NOMO-1 treated with dmso at 0.1 percent for 144 hours (cell line): ENCODE results near the gene LLGL1.
A peak's percentile ranks its signal among the peaks of the same experiment; 100 is the strongest.

Experiments used
- DNase-seq: peaks from one replicate; lab custom pipeline; 2025; ENCODE audit not compliant: unreplicated experiment; lab: John Stamatoyannopoulos, UW

The LLGL1 gene

DNA sequence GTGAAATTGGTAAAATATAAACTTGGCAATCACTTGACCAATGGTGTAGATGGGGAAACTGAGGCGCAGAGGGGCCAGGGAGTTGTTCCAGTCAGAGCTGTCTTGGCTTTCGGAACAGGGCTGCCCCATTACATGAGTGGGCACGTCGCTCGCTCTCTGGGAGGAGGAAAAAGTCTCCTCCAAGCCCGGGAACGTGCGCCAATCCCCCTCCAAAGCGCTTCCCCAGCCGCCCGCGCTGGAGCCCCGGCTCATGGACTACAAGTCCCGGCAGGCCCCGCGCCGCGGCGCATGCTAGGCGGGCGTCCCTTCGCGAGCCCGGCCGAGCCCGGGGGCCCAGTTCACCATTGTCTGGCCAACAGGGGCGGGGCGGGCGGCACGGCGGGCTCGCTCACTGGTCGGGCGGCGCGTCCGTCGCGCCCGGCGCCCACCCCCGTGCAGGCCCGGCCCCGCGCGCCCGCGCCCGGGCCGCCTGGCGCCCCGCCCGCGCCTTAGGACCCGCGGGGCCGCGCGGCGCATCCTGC lies at the start of gene LLGL1:
Gene LLGL1, plus strand, starts transcription at position 515 of the 521 bp plus-strand sequence. CDS start 48 bp downstream, outside the sequence.
- DNase-seq: peak; percentile 86

DNA sequence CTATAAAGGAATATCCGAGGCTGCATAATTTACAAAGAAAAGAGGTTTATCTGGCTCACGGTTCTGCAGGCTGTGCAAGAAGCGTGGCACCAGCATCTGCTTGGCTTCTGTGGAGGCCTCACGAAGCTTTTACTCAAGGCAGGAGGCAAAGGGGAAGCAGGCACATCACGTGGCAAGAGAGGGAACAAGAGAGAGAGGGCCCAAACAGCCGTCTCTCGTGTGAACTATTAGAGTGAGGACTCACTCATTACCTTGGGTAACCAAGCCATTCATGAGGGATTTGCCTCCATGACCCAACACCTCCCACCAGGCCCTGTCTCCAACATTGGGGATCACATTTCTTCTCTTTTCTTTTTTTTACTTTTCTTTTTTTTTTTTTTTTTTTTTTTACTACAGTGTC lies 49.3 kb upstream of the LLGL1 start:
- DNase-seq: peak; percentile 67

DNA sequence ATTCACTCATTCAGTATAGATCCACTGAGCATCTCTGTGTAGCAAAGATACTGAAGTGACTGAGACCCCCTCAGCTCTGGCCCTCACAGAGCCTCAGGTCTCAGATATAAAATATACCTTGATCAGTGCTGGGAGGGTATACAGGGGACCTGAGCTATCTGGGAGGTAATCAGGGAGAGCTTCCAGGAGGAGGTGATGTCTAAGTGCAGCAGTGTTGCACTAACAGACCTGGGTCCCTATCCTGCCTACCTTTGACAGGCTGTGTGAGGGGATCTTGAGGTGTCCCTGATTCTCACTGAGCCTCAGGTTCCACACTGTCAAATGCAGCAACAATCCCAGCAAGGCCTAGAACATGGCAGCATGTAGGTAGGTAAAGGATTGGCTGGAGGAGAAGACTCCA lies 48.3 kb upstream of the LLGL1 start:
- DNase-seq: no peak

DNA sequence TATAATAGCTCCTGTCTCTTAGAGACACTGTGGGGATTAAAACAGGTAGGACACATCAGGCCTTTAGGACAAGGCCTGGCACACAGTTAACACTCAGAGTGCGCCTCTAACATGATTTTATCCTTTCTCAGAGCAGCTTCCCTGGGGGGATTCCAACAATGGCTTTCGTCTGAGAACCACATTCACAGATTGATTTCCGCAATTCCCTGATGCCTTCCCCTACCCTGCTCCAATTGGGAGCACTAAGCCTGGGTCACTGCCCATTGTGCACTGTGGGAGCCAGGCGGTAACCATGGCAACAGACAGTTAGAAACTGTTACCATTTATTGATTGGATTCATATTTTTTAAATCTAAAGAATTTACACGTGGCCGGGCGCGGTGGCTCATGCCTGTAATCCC lies 47.7 kb upstream of the LLGL1 start:
- DNase-seq: no peak

DNA sequence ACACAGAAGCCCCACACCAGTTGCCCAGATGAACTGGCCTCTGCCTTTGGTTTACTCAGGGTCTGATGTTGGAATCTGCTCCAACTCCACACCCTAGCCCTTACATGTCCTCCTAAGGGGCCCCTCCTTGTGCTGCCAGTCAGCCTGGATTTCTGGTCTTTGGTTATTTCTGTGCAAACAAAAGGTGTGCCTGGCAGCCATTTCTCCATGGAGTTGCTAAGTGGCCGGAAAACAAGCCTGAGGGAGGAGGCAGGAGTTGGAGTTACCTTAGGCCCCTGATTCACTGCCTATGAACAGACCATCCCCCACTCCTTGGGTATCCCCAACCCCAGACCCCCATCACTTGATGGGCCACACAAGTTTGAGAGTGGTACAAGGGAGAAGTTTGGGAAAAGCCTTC lies 46.2 kb upstream of the LLGL1 start:
- DNase-seq: no peak

DNA sequence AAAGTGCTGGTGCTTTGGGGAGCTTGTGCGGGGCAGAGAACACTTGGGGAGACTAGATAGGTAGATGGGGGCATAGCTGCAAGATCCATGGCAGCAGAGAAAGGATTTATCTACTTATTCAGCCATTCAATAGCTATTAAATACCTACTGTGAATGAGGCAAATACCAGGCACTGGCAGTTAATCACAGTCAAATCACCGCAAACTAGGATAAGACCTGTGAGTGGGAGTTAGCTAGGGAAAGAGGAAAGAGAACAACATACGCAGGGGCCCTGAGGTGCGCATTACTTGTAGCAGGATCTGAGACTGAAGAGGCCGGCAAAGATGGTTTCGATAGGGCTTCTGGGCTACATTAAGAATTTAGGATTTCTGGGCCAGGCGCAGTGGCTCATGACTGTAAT lies 45.6 kb upstream of the LLGL1 start:
- DNase-seq: no peak

DNA sequence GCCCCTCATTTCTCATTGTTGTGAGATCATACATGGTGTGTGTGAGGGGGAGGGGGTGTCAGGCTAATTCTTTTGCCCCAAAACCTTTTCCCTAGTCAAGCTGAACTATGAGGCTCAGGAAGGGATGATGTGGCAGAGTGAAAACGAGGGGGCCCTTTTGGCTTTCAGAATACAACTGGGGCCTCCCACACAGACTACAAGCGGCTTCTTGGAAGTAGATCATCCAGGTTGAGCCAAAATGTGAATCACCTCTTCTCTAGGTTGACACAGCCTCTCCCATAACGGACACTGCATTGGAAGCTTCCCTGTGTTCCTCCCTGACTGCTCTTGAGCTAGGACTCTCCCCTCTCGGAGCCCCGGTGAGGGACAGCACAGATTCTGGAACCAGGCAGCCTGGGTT lies 44.1 kb upstream of the LLGL1 start:
- no peak for DNase-seq

DNA sequence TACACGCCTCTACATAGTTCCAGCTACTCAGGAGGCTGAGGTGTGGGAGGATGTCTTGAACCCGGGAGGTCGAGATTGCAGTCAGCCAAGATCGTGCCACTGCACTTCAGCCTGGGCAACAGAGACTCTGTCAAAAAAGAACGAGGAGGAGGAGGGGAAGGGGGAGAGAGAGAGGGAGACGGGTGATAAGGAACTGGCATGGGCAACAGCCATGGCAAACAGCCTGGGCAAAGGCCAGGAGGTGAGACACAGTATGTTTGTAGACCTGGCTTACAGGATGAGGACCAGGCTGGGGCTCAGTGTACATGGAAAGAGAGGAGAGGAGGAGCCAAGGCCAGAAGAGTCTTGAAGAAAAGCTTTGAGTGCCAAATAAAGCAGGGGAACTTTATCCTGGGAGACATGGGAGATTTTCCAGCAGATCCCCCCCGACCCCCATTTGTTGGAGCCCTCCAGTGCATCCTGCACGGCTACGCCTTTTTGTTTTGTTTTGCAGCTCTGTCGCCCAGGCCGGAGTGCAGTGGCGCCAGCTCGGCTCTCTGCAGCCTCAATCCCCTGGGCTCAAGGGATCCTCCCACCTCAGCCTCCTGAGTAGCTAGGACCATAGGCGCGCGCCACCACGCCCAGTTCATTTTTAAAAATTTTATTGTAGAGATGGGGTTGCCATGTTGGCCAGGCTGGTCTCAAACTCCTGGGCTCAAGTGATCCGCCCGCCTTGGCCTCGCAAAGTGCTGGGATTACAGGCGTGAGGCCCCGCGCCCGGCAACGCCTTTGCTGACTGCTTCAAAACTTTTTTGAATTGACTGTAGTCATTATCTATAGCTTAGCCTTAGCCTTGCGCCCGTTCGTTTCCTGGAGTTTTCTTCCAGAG lies 43.1 kb upstream of the LLGL1 start:
- no peak for DNase-seq

DNA sequence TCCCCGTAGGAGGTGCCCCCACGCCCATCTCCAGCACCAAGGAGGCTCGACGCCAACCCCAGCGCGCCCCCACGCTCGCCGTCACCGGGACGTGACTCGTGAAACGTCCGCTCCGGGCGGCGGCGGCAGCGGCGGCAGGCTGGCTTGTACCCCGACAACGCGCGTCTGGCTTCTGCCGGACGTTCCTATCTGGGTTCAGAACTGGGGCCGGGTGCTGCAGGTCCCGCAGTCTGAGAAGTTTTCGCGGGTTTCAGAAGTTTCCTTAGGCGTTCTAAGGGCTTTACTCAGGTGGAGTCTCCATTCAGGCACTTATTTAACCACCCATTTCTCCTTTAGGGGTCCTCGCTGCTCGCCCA lies 42.5 kb upstream of the LLGL1 start:
- DNase-seq: peak; percentile 84

DNA sequence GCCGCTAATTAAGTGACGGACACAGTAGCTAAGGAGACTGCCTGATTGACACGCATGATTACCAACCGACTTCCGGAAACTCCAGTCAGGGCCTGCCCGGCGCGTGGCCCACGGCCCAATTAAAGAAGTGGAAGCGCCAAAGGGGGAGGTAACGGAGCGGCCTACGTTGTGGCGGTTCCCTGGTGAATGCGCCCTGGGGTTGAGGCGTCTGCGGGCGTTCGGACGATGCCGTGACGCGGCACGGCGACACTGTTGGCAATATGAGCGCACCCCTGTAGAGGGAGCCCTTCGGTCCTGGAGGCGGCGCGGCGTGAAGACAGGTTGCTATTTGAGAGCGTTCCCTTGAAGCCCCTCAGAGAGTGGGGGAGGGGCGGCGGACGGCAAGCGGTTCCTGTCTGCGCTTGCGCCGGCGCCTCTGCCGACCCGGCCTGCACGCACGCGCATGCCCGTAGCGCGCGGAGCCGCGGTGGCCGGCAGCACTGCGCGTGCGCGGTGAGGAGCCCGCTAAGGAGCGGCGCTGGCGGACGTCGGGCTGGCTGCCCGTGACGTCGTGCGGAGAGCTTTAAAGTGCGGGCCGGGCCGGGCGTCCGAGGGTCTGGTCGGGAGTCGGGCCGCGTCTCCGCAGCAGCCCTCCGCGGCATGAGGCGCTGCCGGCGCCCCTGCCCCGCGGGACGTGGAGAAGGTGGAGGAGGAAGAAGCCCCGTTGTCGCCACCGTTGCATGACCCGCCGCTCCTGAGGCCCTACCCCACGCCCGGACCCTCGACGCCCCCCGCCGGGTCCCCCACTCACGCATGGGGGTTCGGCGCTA lies 41.9 kb upstream of the LLGL1 start, which contains the start of gene ALKBH5:
Gene ALKBH5, plus strand, starts transcription at position 495 of the 809 bp plus-strand sequence. CDS start 416 bp downstream, outside the sequence.
- DNase-seq: peak; percentile 99

DNA sequence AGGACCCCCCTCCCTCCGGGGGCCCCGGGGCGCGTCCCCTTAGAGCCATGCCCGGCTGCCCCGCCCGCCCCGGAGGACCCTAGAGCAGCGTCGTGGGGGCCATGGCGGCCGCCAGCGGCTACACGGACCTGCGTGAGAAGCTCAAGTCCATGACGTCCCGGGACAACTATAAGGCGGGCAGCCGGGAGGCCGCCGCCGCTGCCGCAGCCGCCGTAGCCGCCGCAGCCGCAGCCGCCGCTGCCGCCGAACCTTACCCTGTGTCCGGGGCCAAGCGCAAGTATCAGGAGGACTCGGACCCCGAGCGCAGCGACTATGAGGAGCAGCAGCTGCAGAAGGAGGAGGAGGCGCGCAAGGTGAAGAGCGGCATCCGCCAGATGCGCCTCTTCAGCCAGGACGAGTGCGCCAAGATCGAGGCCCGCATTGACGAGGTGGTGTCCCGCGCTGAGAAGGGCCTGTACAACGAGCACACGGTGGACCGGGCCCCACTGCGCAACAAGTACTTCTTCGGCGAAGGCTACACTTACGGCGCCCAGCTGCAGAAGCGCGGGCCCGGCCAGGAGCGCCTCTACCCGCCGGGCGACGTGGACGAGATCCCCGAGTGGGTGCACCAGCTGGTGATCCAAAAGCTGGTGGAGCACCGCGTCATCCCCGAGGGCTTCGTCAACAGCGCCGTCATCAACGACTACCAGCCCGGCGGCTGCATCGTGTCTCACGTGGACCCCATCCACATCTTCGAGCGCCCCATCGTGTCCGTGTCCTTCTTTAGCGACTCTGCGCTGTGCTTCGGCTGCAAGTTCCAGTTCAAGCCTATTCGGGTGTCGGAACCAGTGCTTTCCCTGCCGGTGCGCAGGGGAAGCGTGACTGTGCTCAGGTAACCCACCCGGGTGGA lies 41.0 kb upstream of the LLGL1 start:
- DNase-seq: peak; percentile 31

DNA sequence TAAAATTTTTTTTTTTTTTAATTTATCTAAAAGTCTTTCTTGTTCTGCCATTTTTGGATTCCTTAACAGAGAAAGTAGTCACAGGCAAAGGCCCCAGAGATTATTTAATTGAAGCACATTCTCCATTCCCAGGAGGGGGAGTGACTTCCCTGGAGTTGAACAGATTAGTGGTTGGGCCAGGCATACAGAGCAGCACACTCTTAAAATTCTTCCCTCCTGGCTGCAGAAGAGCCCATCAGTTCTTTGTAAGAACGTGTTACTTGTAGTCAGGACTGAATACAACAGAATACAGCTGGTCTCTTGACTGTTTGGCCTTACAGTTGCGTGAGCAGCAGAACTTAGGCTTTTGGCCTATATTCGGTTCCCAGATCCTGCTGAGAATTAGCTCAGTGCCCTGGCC lies 40.0 kb upstream of the LLGL1 start:
- no peak for DNase-seq

DNA sequence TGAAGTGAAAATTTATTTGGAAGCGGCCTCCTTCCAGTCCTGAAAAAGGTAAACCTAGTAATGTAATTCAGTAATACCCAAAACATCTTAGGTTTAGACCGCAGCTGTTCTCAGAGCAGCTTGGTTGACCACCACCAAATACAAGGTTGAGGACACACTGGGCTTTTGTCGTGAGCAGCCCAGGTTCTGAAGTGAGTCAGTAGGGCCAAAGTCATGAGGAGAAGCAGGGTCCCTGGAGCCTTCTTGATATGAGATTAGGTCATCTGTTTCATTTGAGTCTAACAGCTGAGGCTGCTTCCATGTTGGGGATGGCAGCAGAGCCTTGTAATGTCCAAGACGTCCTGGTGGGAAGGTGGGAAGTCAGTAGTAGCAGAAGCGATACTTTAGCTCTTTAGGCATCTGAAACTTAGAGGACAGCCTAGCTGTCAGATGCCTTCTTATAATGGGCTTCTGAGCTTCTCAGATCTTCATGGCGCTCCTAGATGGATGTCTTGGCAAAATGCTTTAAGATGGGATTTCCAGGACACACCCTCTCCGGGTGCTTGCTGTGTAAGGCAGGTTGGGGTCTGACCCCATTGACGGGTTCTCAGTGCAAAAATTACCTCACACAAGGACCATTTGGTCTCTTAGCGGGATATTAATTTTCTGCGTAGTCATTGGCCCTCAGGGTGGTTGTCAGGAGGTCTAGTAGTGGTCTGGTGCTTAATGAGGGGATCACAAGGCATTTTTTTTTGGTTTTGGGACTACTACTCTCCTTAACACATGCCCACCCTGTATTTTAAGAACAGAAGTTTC lies 39.4 kb upstream of the LLGL1 start:
- DNase-seq: no peak

DNA sequence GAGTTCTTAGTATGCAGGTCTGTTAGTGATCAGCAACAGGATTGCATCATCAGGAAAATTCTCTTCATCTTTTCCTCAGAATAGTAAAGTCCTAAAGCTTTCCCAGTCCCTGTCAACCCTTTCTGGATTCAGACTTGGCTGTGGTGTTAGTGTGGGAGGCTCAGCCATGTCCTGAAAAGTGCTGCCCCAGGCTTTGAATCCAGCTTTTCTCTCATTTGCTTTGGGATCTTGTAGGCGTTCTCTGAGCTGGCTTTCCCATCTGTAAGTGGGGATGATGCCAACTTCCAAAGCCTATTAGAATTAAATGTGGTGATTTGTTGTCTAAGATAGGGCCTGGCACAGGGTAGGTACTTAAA lies 38.8 kb upstream of the LLGL1 start:
- no peak for DNase-seq

DNA sequence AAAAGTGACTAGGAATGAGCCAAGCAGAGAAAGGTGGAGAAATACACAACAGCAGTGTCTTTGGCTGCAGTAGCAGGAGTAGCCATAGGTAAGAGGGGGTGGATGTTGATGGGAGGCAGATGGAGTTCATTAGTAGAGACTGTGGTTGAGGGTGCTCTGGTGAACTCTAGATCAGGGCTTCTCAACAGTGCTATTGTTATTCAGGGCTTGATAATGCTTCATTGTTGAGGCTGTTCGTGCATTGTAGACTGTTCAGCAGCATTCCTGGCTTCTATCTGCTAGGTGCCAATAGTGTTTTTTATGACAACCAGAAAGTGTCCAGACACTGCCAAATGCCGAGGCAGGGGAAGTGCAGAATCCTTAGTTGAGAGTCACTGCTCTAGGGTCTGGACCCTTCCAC lies 38.2 kb upstream of the LLGL1 start:
- DNase-seq: no peak

DNA sequence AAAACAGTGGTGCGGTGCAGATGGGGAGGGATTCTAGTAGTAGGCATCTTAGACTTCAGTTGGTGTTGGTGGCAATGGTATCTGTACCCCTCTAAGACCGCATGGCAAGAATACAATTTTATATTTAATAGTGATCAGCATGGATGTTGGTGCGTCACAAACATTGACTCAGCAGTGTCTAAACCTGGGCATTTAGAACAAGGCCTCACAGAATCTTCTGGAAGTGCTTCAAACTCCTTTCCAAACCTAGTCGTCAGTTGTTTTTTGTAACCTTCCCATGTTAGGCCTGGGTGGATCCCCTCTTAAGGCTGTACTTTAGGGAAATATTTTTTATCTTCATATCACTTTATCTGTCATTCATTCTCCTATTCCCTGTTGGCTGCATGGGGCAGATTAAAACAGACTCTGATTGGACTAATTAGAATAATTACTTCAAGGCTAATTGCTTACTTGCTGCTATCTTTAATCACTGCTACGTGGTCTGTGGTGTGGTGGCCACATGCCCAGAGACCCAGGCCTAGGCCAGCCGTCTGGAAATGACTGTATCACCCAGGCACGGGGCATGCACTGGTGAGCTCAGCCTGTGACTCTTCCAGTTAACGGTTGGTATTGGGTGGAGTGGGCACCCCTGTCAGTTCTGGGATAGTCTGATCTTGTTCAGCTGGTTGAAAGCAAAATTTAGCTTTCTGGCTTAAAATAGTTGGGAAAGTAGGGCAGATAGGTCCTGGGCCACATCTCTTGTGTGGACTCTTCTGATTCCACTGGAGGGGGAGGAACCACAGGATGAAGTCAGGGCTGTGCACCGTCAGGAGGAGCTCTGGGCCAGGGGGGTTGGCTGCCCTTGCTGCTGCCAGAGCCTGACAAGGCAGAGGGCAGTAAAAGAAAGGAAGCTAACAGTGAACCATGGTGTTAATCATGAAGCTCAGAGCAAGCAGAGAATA lies 37.3 kb upstream of the LLGL1 start:
- DNase-seq: no peak

DNA sequence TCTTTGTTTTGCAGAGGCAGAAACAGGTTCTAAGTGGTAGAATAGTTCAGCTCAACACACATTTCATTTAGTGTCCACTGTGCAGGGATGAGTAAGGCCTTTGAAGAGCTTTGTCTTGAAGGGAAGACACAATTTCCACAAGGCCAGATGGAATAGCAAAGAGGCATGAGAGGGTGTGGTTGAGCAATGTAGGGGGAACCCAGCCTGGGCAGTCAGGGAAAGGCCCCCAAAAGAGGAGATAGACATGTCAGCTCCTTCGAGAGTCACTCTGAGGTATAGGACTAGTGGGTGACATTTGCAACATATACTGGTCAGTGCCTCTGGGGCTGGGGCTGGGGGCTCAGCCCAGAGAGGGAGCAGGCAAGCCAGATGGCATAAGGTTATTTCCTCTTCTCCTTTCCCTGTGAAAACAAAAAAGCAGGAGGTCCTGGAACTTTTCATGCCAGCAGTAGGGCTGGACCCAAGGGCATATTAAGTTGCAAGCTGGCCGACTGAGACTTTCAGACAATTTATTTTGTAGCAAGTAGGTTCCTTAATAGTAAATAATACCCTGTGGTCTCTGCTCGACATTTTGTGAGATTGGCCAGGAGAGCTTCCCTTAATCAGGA lies 34.7 kb upstream of the LLGL1 start:
- DNase-seq: no peak

DNA sequence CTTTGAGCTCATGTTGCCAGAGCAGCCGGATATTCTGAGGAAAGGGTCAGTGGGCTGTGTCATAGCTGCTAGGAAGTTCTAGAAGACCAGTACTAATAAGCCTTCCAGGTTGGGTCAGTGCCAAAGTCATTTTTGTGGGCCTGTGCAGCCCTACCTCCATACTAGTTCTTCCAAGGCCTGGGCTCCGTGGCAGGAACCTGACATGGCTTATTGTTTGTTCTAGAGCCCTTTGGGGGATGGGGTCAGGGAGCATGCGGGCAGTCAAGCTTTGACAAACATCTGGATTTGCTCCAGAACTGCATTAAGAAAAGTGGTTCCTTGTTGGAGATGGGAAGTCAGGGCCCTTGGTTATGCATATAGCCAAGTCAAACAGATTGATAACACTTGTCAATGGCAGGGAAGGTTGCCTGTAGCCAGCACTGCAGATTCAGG lies 34.2 kb upstream of the LLGL1 start:
- DNase-seq: no peak

DNA sequence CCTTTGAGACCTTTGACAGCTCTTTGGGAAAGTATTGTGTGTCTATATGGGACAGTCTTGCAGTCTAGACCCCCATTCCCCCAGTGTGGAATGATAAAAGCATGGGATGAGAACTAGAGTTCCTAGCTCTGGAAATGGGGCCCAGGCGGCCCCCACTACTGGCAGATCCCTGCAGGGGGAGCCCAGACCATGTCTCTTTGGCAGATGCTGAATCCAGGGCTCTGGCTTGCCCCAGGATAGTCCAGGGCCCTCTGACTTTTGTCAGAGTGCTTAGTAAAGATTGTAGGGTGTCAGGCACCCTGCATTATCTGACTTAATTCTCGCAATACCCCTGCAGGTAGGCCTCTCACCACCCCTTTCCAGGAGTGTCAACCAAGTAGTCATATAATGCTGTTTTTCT lies 33.5 kb upstream of the LLGL1 start:
- DNase-seq: no peak
